B cell (primary cell): ENCODE results near the gene DNAH8. TPM values are rescaled to one million over a fixed set of nuclear protein-coding genes. Genes with fewer than 3 reads are reported as not detected.

Source experiments
- ATAC-seq: fragments of 200-7000 bp; cut with Tn5 transposase; one replicate; pipeline ENCODE4 v1.10.0; 2021; ENCODE audit warnings: low read depth, mild to moderate bottlenecking, moderate number of reproducible peaks, moderate library complexity
- CTCF ChIA-PET: fragments of 350-600 bp; sonication (Branson Sonifier 250); formaldehyde crosslinking; loops from one replicate; lab custom pipeline; 2021; ENCODE audit warnings: antibody characterized with exemption, inconsistent platforms; lab: Charles Lee
- POLR2A ChIA-PET: fragments of 350-600 bp; sonication (Branson Sonifier 250); formaldehyde crosslinking; loops from one replicate; lab custom pipeline; 2021; ENCODE audit warnings: antibody characterized with exemption; lab: Charles Lee
- DNase-seq: peaks from one replicate; pipeline ENCODE4 v3.0.0; 2013
- H2AFZ ChIP-seq: 2 replicates; pipeline ENCODE4 v1.6.1; 2012; ENCODE audit warnings: mild to moderate bottlenecking, low read depth, low read length; ENCODE audit not compliant: insufficient read depth, poor library complexity, severe bottlenecking
- H3K27ac ChIP-seq, 2 donors: 1 replicate in 1 of 2; 2 replicates in 1 of 2; pipeline ENCODE4 v1.5.1; 2012 to 2013; ENCODE audit warnings: low read length in 2 of 2, mild to moderate bottlenecking in 2 of 2, moderate library complexity in 1 of 2
- H3K27me3 ChIP-seq, 4 experiments: fragments of 200-600 bp in 1 of 4; sonication (generic) in 1 of 4; replicated peaks in 1 of 4; 1 replicate in 2 of 4; 2 replicates in 2 of 4; pipeline versions ENCODE4 v1.6.1 to v1.7.0; 2013 to 2016; ENCODE audit warnings: low read length in 3 of 4, mild to moderate bottlenecking in 2 of 4, mixed read lengths in 1 of 4, moderate library complexity in 1 of 4; ENCODE audit not compliant: insufficient read depth in 4 of 4, control insufficient read depth in 3 of 4; ENCODE audit errors: control extremely low read depth in 1 of 4
- H3K36me3 ChIP-seq, 2 experiments: replicated peaks in 1 of 2; 1 replicate in 1 of 2; 2 replicates in 1 of 2; pipeline versions ENCODE4 v1.6.1 to v1.7.1; 2013; ENCODE audit warnings: low read length in 1 of 2; ENCODE audit not compliant: insufficient read depth in 2 of 2, control insufficient read depth in 1 of 2; ENCODE audit errors: control extremely low read depth in 1 of 2, extremely low read depth in 1 of 2
- H3K4me1 ChIP-seq, 2 donors: fragments of 200-600 bp in 1 of 2; sonication (generic) in 1 of 2; 1 replicate in 1 of 2; 2 replicates in 1 of 2; pipeline versions ENCODE4 v1.5.1 to v1.6.1; 2013 to 2017; ENCODE audit warnings: low read length in 2 of 2; ENCODE audit not compliant: control insufficient read depth in 2 of 2, insufficient read depth in 2 of 2
- H3K4me2 ChIP-seq: replicated peaks from 2 replicates; pipeline ENCODE3; 2012; ENCODE audit warnings: mild to moderate bottlenecking, low read depth, low read length; ENCODE audit not compliant: poor library complexity, severe bottlenecking
- H3K4me3 ChIP-seq, 5 experiments: fragments of 200-600 bp in 1 of 5; sonication (generic) in 1 of 5; 1 replicate in 3 of 5; 2 replicates in 2 of 5; pipeline versions ENCODE4 v1.5.1 to v1.7.0; 2011 to 2016; ENCODE audit warnings: low read length in 4 of 5, mild to moderate bottlenecking in 4 of 5, low read depth in 2 of 5, control low read depth in 1 of 5, moderate library complexity in 1 of 5; ENCODE audit not compliant: insufficient read depth in 1 of 5; ENCODE audit errors: control extremely low read depth in 1 of 5, extremely low read depth in 1 of 5
- H3K79me2 ChIP-seq: fragments of 200-600 bp; sonication (generic); one replicate; pipeline ENCODE4 v1.6.0; 2016; ENCODE audit warnings: low read length; ENCODE audit not compliant: control insufficient read depth, insufficient read depth
- H3K9ac ChIP-seq: fragments of 200-600 bp; sonication (generic); 2 replicates; pipeline ENCODE4 v1.6.1; 2017; ENCODE audit warnings: mild to moderate bottlenecking, low read length, moderate library complexity
- H3K9me3 ChIP-seq, 3 donors: one replicate each; pipeline versions ENCODE4 v1.6.1 to v1.7.1; 2013; ENCODE audit warnings: low read length in 2 of 3; ENCODE audit not compliant: control insufficient read depth in 2 of 3, insufficient read depth in 1 of 3; ENCODE audit errors: control extremely low read depth in 1 of 3
- H4K20me1 ChIP-seq: 2 replicates; pipeline ENCODE4 v1.6.0; 2012; ENCODE audit warnings: mild to moderate bottlenecking, low read length; ENCODE audit not compliant: insufficient read depth, control insufficient read depth, poor library complexity, severe bottlenecking
- H3K27ac Mint-ChIP-seq: one replicate; pipeline ENCODE4 v1.8.0; 2021; ENCODE audit warnings: mixed read lengths
- H3K27me3 Mint-ChIP-seq: one replicate; pipeline ENCODE4 v1.8.0; 2021; ENCODE audit warnings: mixed read lengths
- H3K4me1 Mint-ChIP-seq: one replicate; pipeline ENCODE4 v1.8.0; 2021; ENCODE audit warnings: mixed read lengths
- H3K4me3 Mint-ChIP-seq: one replicate; pipeline ENCODE4 v1.8.0; 2021; ENCODE audit warnings: mixed read lengths
- H3K9me3 Mint-ChIP-seq: one replicate; pipeline ENCODE4 v1.8.0; 2022; ENCODE audit warnings: mixed read lengths; ENCODE audit not compliant: insufficient read depth
- CTCF ChIP-seq: fragments of 200-600 bp; IDR thresholded peaks from one replicate; pipeline ENCODE4 v1.8.0; 2022; ENCODE audit warnings: antibody characterized with exemption, mild to moderate bottlenecking
- EZH2 ChIP-seq: IDR thresholded peaks from 2 replicates; pipeline ENCODE4 v1.6.1; 2012; ENCODE audit warnings: borderline replicate concordance, low read depth, mild to moderate bottlenecking, moderate library complexity, low read length; ENCODE audit not compliant: insufficient read depth, poor library complexity, severe bottlenecking
- WGBS: methylation state at CpG from one replicate; pipeline ENCODE4 v1.1.5; 2013; ENCODE audit warnings: missing lambda C conversion rate; ENCODE audit not compliant: insufficient coverage; 5-methylcytosine and 5-hydroxymethylcytosine counted together
- intact Hi-C: fragments of 100-400 bp; cut with micrococcal nuclease; formaldehyde crosslinking; loops from one replicate; pipeline ENCODE4 v1.10.0; 2022
- polyA plus RNA-seq: library from polyadenylated mRNA; depleted of rRNA; stranded (reverse); fragments of >200 nt; gene quantifications from 2 replicates; pipeline ENCODE4 v1.2.3, GENCODE V29; 2012
- total RNA-seq, 2 donors: library from RNA; stranded (reverse); fragments of 120-200 nt in 1 of 2; gene quantifications; 1 replicate in 1 of 2; 2 replicates in 1 of 2; pipeline versions ENCODE4 v1.2.3 to v1.2.4, GENCODE V29; 2013 to 2022

The DNAH8 gene
- total and polyA plus RNA-seq, 2 donors (not counting 1 experiment from before 2014, with no cell fraction given) = 0.69 to 1.1 TPM

DNA sequence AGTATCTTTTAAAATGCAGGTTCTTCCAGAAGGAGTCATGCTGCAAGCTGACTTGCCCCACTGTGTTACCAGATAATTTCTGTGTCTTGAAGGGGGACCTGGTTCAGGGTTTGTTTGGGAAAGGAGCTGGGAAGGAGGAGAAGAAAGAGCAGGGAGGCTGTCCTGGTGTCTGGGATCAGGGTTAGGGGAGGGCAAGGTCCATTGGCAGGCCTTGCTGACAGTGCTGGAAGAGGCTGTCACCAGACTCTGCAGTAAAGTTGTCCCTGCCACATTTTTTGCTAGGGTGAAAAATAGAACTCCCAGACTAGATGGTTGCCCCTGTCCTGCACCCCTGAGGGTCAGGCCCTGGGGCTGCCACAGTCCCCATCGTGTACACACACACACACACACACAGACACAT is 348.4 kb downstream of the DNAH8 start:
- intact Hi-C loops = no loop called here
- Histone ChIP-seq H3K9ac (no peak overlapping the region), H3K27me3 (peaks cover 0 to 3% (median 0%) of the 10 kb centered on the region in 4 experiments), H3K9me3 (no peaks in the 10 kb centered on the region), H3K4me1 (no peaks in the 10 kb centered on the region), H4K20me1 (no peaks in the 10 kb centered on the region), H3K4me3 (no peak overlapping the region), H3K79me2 (no peaks in the 10 kb centered on the region), H2AFZ (no peak overlapping the region), H3K36me3 (no peaks in the 10 kb centered on the region), H3K27ac (no peak overlapping the region), H3K4me2 (no peak overlapping the region)
- Mint-ChIP-seq H3K9me3 (no peaks in the 10 kb centered on the region), H3K4me3 (no peak overlapping the region), H3K27ac (no peak overlapping the region), H3K27me3 (peaks cover 39% of the 10 kb centered on the region), H3K4me1 (no peaks in the 10 kb centered on the region)
- WGBS = no CpG with 5 or more reads among the region's 1 CpG
- TF ChIP-seq EZH2 = no peak
- no peak for TF ChIP-seq CTCF
- POLR2A ChIA-PET = no interaction called here
- no peak for ATAC-seq
- CTCF ChIA-PET = no interaction called here
- DNase-seq = no peak

- H3K4me1 Mint-ChIP-seq = no peaks in the 10 kb centered on the region
- POLR2A ChIA-PET = no interaction called here
- Histone ChIP-seq H3K4me1 (no peaks in the 10 kb centered on the region), H4K20me1 (no peaks in the 10 kb centered on the region), H2AFZ (no peak overlapping the region), H3K4me2 (no peak overlapping the region), H3K36me3 (no peaks in the 10 kb centered on the region), H3K79me2 (no peaks in the 10 kb centered on the region), H3K27me3 (peaks cover 0 to 3% (median 0%) of the 10 kb centered on the region in 4 experiments), H3K4me3 (no peak overlapping the region), H3K27ac (no peak overlapping the region), H3K9me3 (no peaks in the 10 kb centered on the region), H3K9ac (no peak overlapping the region)
- DNase-seq = no peak
- peaks cover 38% of the 10 kb centered on the region for H3K27me3 Mint-ChIP-seq
- CTCF ChIA-PET = no interaction called here
- H3K9me3 Mint-ChIP-seq = no peaks in the 10 kb centered on the region
- WGBS = 94% methylated on average over 8 of the region's 8 CpGs
- no peak overlapping the region for H3K27ac Mint-ChIP-seq
- H3K4me3 Mint-ChIP-seq = no peak overlapping the region
- no peak for ATAC-seq
- TF ChIP-seq CTCF = no peak
- TF ChIP-seq EZH2 = no peak
- intact Hi-C loops = no loop called here
Measured at GRCh38 chr6:39065561-39065960, 350.4 kb downstream of the DNAH8 start.
